HEK293 (cell line): ENCODE data around the gene GAMT.

Experiments
- CTCF ChIA-PET: fragments of 350-600 bp; formaldehyde crosslinking; extraction: SDS; loops from one replicate; lab custom pipeline; 2021; ENCODE audit warnings: antibody characterized with exemption; lab: Yijun Ruan, JAX
- POLR2A ChIA-PET: fragments of 300-600 bp; formaldehyde crosslinking; extraction: SDS; loops from one replicate; lab custom pipeline; 2020; ENCODE audit warnings: antibody characterized with exemption, inconsistent platforms; lab: Yijun Ruan, JAX
- H3K27ac ChIP-seq: fragments of 200-500 bp; sonication (Bioruptor generic); 2 replicates; pipeline ENCODE4 v1.5.1; 2014; ENCODE audit warnings: low read depth, low read length, control low read depth, inconsistent platforms; ENCODE audit errors: extremely low read depth
- H3K36me3 ChIP-seq, 2 experiments: fragments of 200-500 bp in 1 of 2; sonication (Bioruptor generic) in 1 of 2; 1 replicate in 1 of 2; 2 replicates in 1 of 2; pipeline ENCODE4 v1.5.1; 2014 to 2017; ENCODE audit warnings: inconsistent platforms in 2 of 2, low read length in 2 of 2; ENCODE audit not compliant: control insufficient read depth in 2 of 2, insufficient read depth in 1 of 2
- H3K4me1 ChIP-seq: fragments of 200-500 bp; sonication (Bioruptor generic); 2 replicates; pipeline ENCODE4 v1.5.1; 2014; ENCODE audit warnings: mild to moderate bottlenecking, low read length, inconsistent platforms; ENCODE audit not compliant: control insufficient read depth, insufficient read depth
- H3K4me3 ChIP-seq: 2 replicates; pipeline ENCODE4 v1.5.1; 2011; ENCODE audit warnings: low read depth, mild to moderate bottlenecking, control low read depth, low read length, moderate library complexity
- H3K9me3 ChIP-seq: fragments of 200-500 bp; sonication (Bioruptor generic); 2 replicates; pipeline ENCODE4 v1.5.1; 2014; ENCODE audit warnings: low read depth, low read length, inconsistent platforms; ENCODE audit not compliant: control insufficient read depth, insufficient read depth
- ELK4 ChIP-seq: IDR thresholded peaks from 2 replicates; pipeline ENCODE4 v1.6.1; 2011; ENCODE audit warnings: mild to moderate bottlenecking, low read depth, low read length, borderline replicate concordance
- GFI1B ChIP-seq: fragments of 450-650 bp; formaldehyde crosslinking; IDR thresholded peaks from 2 replicates; pipeline ENCODE4 v1.5.1; 2016; ENCODE audit warnings: missing biosample characterization, missing genetic modification characterization
- GLI2 ChIP-seq: fragments of 450-650 bp; formaldehyde crosslinking; IDR thresholded peaks from 2 replicates; pipeline ENCODE4; 2017; ENCODE audit warnings: missing biosample characterization, missing genetic modification characterization, low read depth, borderline replicate concordance
- HIC1 ChIP-seq: fragments of 450-650 bp; formaldehyde crosslinking; IDR thresholded peaks from 2 replicates; pipeline ENCODE4 v1.5.1; 2016; ENCODE audit warnings: missing biosample characterization, missing genetic modification characterization
- HOXC10 ChIP-seq: sonication (generic); formaldehyde crosslinking; IDR thresholded peaks from 2 replicates; pipeline ENCODE4 v1.8.1; 2023; ENCODE audit warnings: mild to moderate bottlenecking, missing genetic modification reagents
- ZBTB1 ChIP-seq: fragments of 450-650 bp; formaldehyde crosslinking; IDR thresholded peaks from 2 replicates; pipeline ENCODE4 v1.5.1; 2016; ENCODE audit warnings: missing biosample characterization, missing genetic modification characterization
- ZBTB17 ChIP-seq: fragments of 450-650 bp; formaldehyde crosslinking; IDR thresholded peaks from 2 replicates; pipeline ENCODE4 v1.5.1; 2016; ENCODE audit warnings: missing biosample characterization, missing genetic modification characterization
- ZBTB7A ChIP-seq: fragments of 450-650 bp; formaldehyde crosslinking; IDR thresholded peaks from 2 replicates; pipeline ENCODE4 v1.5.1; 2016; ENCODE audit warnings: low read depth, missing biosample characterization, missing genetic modification characterization
- ZFP69B ChIP-seq: fragments of 450-650 bp; formaldehyde crosslinking; IDR thresholded peaks from 2 replicates; pipeline ENCODE4 v1.5.1; 2016; ENCODE audit warnings: missing biosample characterization, missing genetic modification characterization
- ZNF114 ChIP-seq: fragments of 450-650 bp; formaldehyde crosslinking; IDR thresholded peaks from 2 replicates; pipeline ENCODE4 v1.5.0; 2017; ENCODE audit warnings: missing biosample characterization, missing genetic modification characterization
- ZNF121 ChIP-seq: fragments of 450-650 bp; formaldehyde crosslinking; IDR thresholded peaks from 2 replicates; pipeline ENCODE4 v1.5.1; 2016; ENCODE audit warnings: missing biosample characterization, missing genetic modification characterization
- ZNF133 ChIP-seq: fragments of 450-650 bp; formaldehyde crosslinking; IDR thresholded peaks from 2 replicates; pipeline ENCODE4 v1.5.1; 2016; ENCODE audit warnings: missing biosample characterization, missing genetic modification characterization
- ZNF155 ChIP-seq: fragments of 450-650 bp; formaldehyde crosslinking; IDR thresholded peaks from 2 replicates; pipeline ENCODE4 v1.5.1; 2016; ENCODE audit warnings: missing biosample characterization, missing genetic modification characterization
- ZNF2 ChIP-seq: fragments of 450-650 bp; formaldehyde crosslinking; IDR thresholded peaks from 2 replicates; pipeline ENCODE4 v1.5.1; 2016; ENCODE audit warnings: missing biosample characterization, missing genetic modification characterization
- ZNF37A ChIP-seq: fragments of 450-650 bp; IDR thresholded peaks from 2 replicates; pipeline ENCODE4 v1.5.1; 2018; ENCODE audit warnings: missing biosample characterization, missing genetic modification characterization
- ZNF416 ChIP-seq: fragments of 450-650 bp; formaldehyde crosslinking; IDR thresholded peaks from 2 replicates; pipeline ENCODE4 v1.5.1; 2016; ENCODE audit warnings: missing biosample characterization, missing genetic modification characterization
- ZNF426 ChIP-seq: fragments of 450-650 bp; formaldehyde crosslinking; IDR thresholded peaks from 2 replicates; pipeline ENCODE4 v1.5.1; 2017; ENCODE audit warnings: missing biosample characterization, missing genetic modification characterization, mild to moderate bottlenecking, inconsistent platforms, moderate library complexity
- ZNF521 ChIP-seq: fragments of 450-650 bp; formaldehyde crosslinking; IDR thresholded peaks from 2 replicates; pipeline ENCODE4 v1.5.1; 2017; ENCODE audit warnings: missing biosample characterization, mild to moderate bottlenecking, missing genetic modification characterization
- ZNF544 ChIP-seq: fragments of 450-650 bp; formaldehyde crosslinking; IDR thresholded peaks from 2 replicates; pipeline ENCODE4 v1.5.0; 2017; ENCODE audit warnings: missing biosample characterization, missing genetic modification characterization
- ZNF580 ChIP-seq: fragments of 450-650 bp; formaldehyde crosslinking; IDR thresholded peaks from 2 replicates; pipeline ENCODE4 v1.5.1; 2016; ENCODE audit warnings: missing biosample characterization, missing genetic modification characterization
- ZNF596 ChIP-seq: fragments of 450-650 bp; IDR thresholded peaks from 2 replicates; pipeline ENCODE4 v1.5.0; 2018; ENCODE audit warnings: missing biosample characterization, mild to moderate bottlenecking, missing genetic modification characterization, moderate library complexity
- ZNF600 ChIP-seq: fragments of 450-650 bp; formaldehyde crosslinking; IDR thresholded peaks from 2 replicates; pipeline ENCODE4 v1.5.1; 2016; ENCODE audit warnings: missing biosample characterization, missing genetic modification characterization
- ZNF654 ChIP-seq: fragments of 450-650 bp; formaldehyde crosslinking; IDR thresholded peaks from 2 replicates; pipeline ENCODE4 v1.5.1; 2016; ENCODE audit warnings: low read depth, missing biosample characterization, missing genetic modification characterization
- ZNF660 ChIP-seq: fragments of 450-650 bp; IDR thresholded peaks from 2 replicates; pipeline ENCODE4 v1.5.1; 2018; ENCODE audit warnings: missing biosample characterization, mild to moderate bottlenecking, missing genetic modification characterization
- ZNF76 ChIP-seq: fragments of 450-650 bp; formaldehyde crosslinking; IDR thresholded peaks from 2 replicates; pipeline ENCODE4; 2016; ENCODE audit warnings: low read depth, missing biosample characterization, missing genetic modification characterization, borderline replicate concordance
- ZNF777 ChIP-seq: fragments of 450-650 bp; formaldehyde crosslinking; IDR thresholded peaks from 2 replicates; pipeline ENCODE4 v1.5.1; 2017; ENCODE audit warnings: missing biosample characterization, missing genetic modification characterization, borderline replicate concordance
- ZSCAN23 ChIP-seq: fragments of 450-650 bp; formaldehyde crosslinking; IDR thresholded peaks from 2 replicates; pipeline ENCODE4 v1.5.1; 2016; ENCODE audit warnings: missing biosample characterization, missing genetic modification characterization
- ZSCAN30 ChIP-seq: fragments of 450-650 bp; IDR thresholded peaks from 2 replicates; pipeline ENCODE4 v1.5.1; 2018; ENCODE audit warnings: missing biosample characterization, mild to moderate bottlenecking, missing genetic modification characterization, moderate library complexity
- ZSCAN4 ChIP-seq: fragments of 450-650 bp; formaldehyde crosslinking; IDR thresholded peaks from 2 replicates; pipeline ENCODE4 v1.5.1; 2017; ENCODE audit warnings: missing biosample characterization, missing genetic modification characterization

Gene GAMT

GRCh38 chr19:1377176-1377964 is 24.0 kb downstream of the GAMT start:
- H3K36me3 ChIP-seq: peaks cover 10 to 34% of the 10 kb centered on the region in 2 experiments
- no peak overlapping the region for H3K4me3 ChIP-seq
- H3K9me3 ChIP-seq: no peaks in the 10 kb centered on the region
- H3K27ac ChIP-seq: no peak overlapping the region
- no peaks in the 10 kb centered on the region for H3K4me1 ChIP-seq
- TF ChIP-seq ZNF580 (tag by site-specific recombination): no peak
- TF ChIP-seq ZNF76: no peak
- no peak for TF ChIP-seq ZNF2 (tag by site-specific recombination)
- no peak for TF ChIP-seq ZNF596 (tag by site-specific recombination)
- no peak for TF ChIP-seq GFI1B (tag by site-specific recombination)
- no peak for TF ChIP-seq ZNF777 (tag by site-specific recombination)
- TF ChIP-seq ZNF133 (tag by site-specific recombination): no peak
- no peak for TF ChIP-seq ZBTB1 (tag by site-specific recombination)
- TF ChIP-seq ZNF37A (tag by site-specific recombination): no peak
- TF ChIP-seq HIC1 (tag by site-specific recombination): no peak
- TF ChIP-seq ZNF521 (tag by site-specific recombination): no peak
- TF ChIP-seq ZFP69B (tag by site-specific recombination): no peak
- TF ChIP-seq ZNF121 (tag by site-specific recombination): no peak
- TF ChIP-seq ZNF600 (tag by site-specific recombination): no peak
- TF ChIP-seq ELK4: no peak
- ChIA-PET CTCF (no interaction called here), POLR2A (no interaction called here)

- CTCF ChIA-PET: no interaction called here
- Histone ChIP-seq H3K9me3 (no peaks in the 10 kb centered on the region), H3K4me1 (no peaks in the 10 kb centered on the region), H3K4me3 (no peak overlapping the region), H3K27ac (no peak overlapping the region), H3K36me3 (peaks cover 10 to 39% of the 10 kb centered on the region in 2 experiments)
- POLR2A ChIA-PET: no interaction called here
- no peak for TF ChIP-seq ZNF660
- TF ChIP-seq ZBTB7A (tag by site-specific recombination): no peak
- no peak for TF ChIP-seq ZNF654 (tag by site-specific recombination)
- no peak for TF ChIP-seq ZNF155
- no peak for TF ChIP-seq ZSCAN30 (tag by site-specific recombination)
- TF ChIP-seq ZSCAN4 (tag by site-specific recombination): no peak
- no peak for TF ChIP-seq HOXC10 (CRISPR knock-in tag)
- TF ChIP-seq GLI2 (tag by site-specific recombination): no peak
- TF ChIP-seq ZBTB17: no peak
- no peak for TF ChIP-seq ZNF416 (tag by site-specific recombination)
- no peak for TF ChIP-seq ZNF426 (tag by site-specific recombination)
- no peak for TF ChIP-seq ZSCAN23 (tag by site-specific recombination)
- TF ChIP-seq HIC1 (tag by site-specific recombination): no peak
- TF ChIP-seq ZNF114 (tag by site-specific recombination): no peak
- no peak for TF ChIP-seq ZNF544
Observed at GRCh38 chr19:1376415-1376805, 24.9 kb downstream of the GAMT start.
